Glutamatergic neuron (in vitro differentiated cells): ENCODE measurements around the gene RAB35. TPM values are rescaled to one million over a fixed set of nuclear protein-coding genes. Genes with fewer than 3 reads are reported as not detected.

ENCODE experiments used
- DNase-seq: peaks from one replicate; pipeline ENCODE4 v3.0.0; 2022
- H3K27ac Mint-ChIP-seq: one replicate; pipeline ENCODE4 v1.8.0; 2020; ENCODE audit warnings: mild to moderate bottlenecking, mixed read lengths, inconsistent platforms; ENCODE audit not compliant: unreplicated experiment
- H3K27me3 Mint-ChIP-seq: one replicate; pipeline ENCODE4 v1.8.0; 2020; ENCODE audit warnings: mild to moderate bottlenecking, moderate library complexity, mixed read lengths, inconsistent platforms; ENCODE audit not compliant: unreplicated experiment
- H3K36me3 Mint-ChIP-seq: one replicate; pipeline ENCODE4 v1.8.0; 2020; ENCODE audit warnings: mild to moderate bottlenecking, mixed read lengths, inconsistent platforms; ENCODE audit not compliant: unreplicated experiment
- H3K4me1 Mint-ChIP-seq: one replicate; pipeline ENCODE4 v1.8.0; 2020; ENCODE audit warnings: mild to moderate bottlenecking, low read depth, mixed read lengths, inconsistent platforms; ENCODE audit not compliant: unreplicated experiment
- H3K4me3 Mint-ChIP-seq: one replicate; pipeline ENCODE4 v1.8.0; 2020; ENCODE audit warnings: mild to moderate bottlenecking, mixed read lengths, inconsistent platforms; ENCODE audit not compliant: unreplicated experiment
- H3K9me3 Mint-ChIP-seq: one replicate; pipeline ENCODE4 v1.8.0; 2020; ENCODE audit warnings: mild to moderate bottlenecking, moderate library complexity, mixed read lengths, inconsistent platforms; ENCODE audit not compliant: unreplicated experiment
- CTCF ChIP-seq: fragments of 200-600 bp; sonication (generic); IDR thresholded peaks from one replicate; pipeline ENCODE4 v1.5.0; 2021; ENCODE audit not compliant: partially characterized antibody, unreplicated experiment
- total RNA-seq: library from RNA; stranded (reverse); fragmentation: NEBNext Ultra II Directional; extraction: Animal tissue kit (Norgen Biotek cat#: 25700); gene quantifications from one replicate; pipeline ENCODE4 v1.2.1, GENCODE V29; 2021; ENCODE audit not compliant: unreplicated experiment

RAB35 gene
- total RNA-seq, 1 donor from 2014 or later, result 57.2 TPM

GRCh38 chr12:120055231-120056000 lies 61.1 kb downstream of the RAB35 start:
- H3K27ac Mint-ChIP-seq, result no peak overlapping the region
- H3K36me3 Mint-ChIP-seq, result no peaks in the 10 kb centered on the region
- peaks cover 2% of the 10 kb centered on the region for H3K9me3 Mint-ChIP-seq
- peaks cover 1% of the 10 kb centered on the region for H3K4me1 Mint-ChIP-seq
- TF ChIP-seq CTCF, result no peak
- H3K27me3 Mint-ChIP-seq, result no peaks in the 10 kb centered on the region
- DNase-seq, result no peak
- no peak overlapping the region for H3K4me3 Mint-ChIP-seq

DNA sequence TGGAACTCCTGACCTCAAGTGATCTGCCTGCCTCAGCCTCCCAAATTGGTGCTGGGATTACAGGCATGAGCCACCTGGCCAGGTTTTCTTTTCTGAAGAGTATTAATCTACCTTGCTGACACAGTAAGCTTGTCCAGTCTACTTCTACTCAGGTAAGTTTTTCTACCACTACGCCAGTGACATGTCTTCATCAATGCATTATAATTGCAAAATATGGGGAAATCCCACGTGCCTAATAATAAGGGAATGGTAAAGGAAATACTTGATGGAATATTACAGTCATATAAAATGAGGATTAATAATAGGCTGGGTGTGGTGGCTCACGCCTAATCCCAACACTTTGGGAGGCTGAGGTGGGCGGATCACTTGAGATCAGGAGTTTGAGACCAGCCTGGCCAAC lies 62.3 kb downstream of the RAB35 start:
- Mint-ChIP-seq H3K9me3 (peaks cover 2% of the 10 kb centered on the region), H3K36me3 (no peaks in the 10 kb centered on the region), H3K4me3 (no peak overlapping the region), H3K27me3 (no peaks in the 10 kb centered on the region), H3K4me1 (no peaks in the 10 kb centered on the region), H3K27ac (no peak overlapping the region)
- no peak for TF ChIP-seq CTCF
- DNase-seq, result no peak

- H3K36me3 Mint-ChIP-seq, result no peaks in the 10 kb centered on the region
- H3K4me1 Mint-ChIP-seq, result no peaks in the 10 kb centered on the region
- H3K27me3 Mint-ChIP-seq, result no peaks in the 10 kb centered on the region
- no peak overlapping the region for H3K27ac Mint-ChIP-seq
- DNase-seq, result no peak
- H3K4me3 Mint-ChIP-seq, result no peak overlapping the region
- TF ChIP-seq CTCF, result no peak
- H3K9me3 Mint-ChIP-seq, result peaks cover 2% of the 10 kb centered on the region
Measured at GRCh38 chr12:120051535-120051934, 65.0 kb downstream of the RAB35 start.

- TF ChIP-seq CTCF, result no peak
- Mint-ChIP-seq H3K27ac (no peak overlapping the region), H3K4me3 (no peak overlapping the region), H3K4me1 (no peaks in the 10 kb centered on the region), H3K27me3 (no peaks in the 10 kb centered on the region), H3K36me3 (no peaks in the 10 kb centered on the region), H3K9me3 (peaks cover 2% of the 10 kb centered on the region)
- DNase-seq, result no peak
Measured at GRCh38 chr12:120049426-120049825, 67.1 kb downstream of the RAB35 start.

DNA sequence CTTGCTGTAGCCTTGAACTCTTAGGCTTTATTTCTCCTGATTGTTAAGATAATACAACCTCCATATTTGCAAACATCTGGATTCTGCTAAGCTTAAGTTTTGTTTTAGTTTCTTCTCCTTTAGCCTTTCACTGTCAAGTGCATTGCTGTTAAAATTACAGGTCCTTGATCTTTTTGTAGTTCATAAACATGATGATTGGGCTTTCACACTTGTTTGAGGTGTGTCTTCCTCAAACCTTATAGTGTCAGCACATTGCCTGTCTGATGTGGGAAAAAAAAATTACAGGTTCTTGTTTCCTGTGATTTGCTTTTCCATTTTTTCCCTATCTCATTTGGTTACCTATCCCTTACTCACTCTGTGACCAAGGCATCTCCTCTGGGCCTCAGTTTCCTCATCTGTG lies 68.3 kb downstream of the RAB35 start:
- peaks cover 2% of the 10 kb centered on the region for H3K9me3 Mint-ChIP-seq
- no peak overlapping the region for H3K27ac Mint-ChIP-seq
- no peak for DNase-seq
- H3K36me3 Mint-ChIP-seq, result peaks cover 5% of the 10 kb centered on the region
- no peaks in the 10 kb centered on the region for H3K4me1 Mint-ChIP-seq
- no peaks in the 10 kb centered on the region for H3K27me3 Mint-ChIP-seq
- H3K4me3 Mint-ChIP-seq, result no peak overlapping the region
- no peak for TF ChIP-seq CTCF
